HL-60/S4 (cell line): ENCODE measurements around the gene CABP1.

Experiments used
- in situ Hi-C: fragments of 300-500 bp; cut with MboI; formaldehyde crosslinking; loops from 2 replicates; pipeline ENCODE4 v1.14.3; 2022; ENCODE audit warnings: low sequenced_read_pairs

CABP1 gene

DNA sequence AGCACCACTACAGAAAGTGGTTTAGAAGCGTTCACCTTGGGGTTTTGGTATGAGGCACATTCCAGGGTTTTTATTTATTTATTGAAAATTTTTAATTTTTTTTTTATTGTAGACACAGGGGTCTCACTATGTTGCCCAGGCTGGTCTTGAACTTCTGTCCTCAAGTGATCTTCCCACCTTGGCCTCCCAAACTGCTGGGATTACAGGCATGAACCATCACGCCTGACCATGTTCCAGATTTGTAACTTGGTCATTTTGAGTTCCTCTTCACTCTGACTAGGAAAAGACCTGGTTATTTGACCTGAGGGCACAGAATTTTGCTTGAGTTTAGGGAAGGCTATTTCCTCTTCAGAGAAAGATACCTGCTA, 49.6 kb downstream of the CABP1 start:
- in situ Hi-C loops = no loop called here

DNA sequence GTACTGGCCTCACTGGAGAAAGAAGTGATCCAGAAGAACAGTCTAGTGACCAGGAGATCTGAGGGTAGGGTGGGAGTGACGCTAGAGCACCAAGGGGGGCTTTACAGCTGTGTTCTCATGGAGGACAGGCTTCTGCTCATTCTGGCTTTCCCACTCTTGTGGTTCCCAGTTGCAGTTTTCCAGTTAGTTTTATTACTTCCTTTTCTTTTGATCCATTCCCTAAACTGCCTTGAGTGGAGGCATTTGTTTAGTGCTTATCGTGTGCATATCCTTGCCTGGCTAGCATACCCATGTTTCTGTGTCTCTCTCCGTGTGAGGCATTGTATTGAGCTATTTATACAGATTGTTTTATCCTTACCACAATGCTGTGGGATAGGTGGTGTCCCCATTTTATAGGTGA, 50.6 kb downstream of the CABP1 start:
- in situ Hi-C loops = no loop called here

DNA sequence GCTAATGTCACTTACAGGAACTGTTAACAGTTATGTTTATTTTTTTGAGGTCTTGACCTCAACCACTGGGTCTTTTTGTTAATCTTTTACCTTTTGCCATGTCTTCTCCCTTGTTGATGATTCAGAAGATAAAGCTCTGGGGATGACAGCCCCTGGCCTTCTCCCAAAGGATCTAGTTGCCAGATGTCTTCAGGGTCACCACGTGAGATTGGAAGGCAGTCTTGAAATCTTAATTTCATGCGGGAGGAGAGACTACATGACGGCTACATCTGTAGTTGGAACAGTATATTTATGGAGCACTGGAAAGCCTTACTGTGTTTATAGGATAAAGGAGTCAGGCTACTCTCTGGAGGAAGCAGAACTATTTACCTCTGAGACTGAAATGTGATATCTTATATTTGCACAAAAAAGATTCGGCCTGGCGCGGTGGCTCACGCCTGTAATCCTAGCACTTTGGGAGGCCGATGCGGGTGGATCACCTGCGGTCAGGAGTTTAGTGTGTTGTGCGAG, 52.2 kb downstream of the CABP1 start:
- in situ Hi-C loops = no loop called here

DNA sequence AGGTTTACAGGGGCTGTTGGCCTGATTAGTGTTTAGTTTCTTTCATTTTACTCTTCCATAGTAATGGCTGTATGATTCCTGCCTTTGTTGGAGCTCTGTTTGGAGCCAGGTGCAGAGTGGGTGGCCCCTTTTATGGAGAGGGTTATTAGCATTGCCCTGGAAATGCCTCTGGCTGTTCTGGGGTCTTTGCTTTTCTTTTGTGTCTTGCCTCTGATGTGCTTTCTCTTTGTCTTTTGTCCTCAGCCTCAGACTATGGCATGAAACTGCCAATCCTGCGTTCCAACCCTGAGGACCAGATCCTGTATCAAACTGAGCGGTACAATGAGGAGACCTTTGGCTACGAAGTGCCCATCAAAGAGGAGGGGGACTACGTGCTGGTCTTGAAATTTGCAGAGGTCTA, 53.4 kb downstream of the CABP1 start:
- in situ Hi-C loops = no loop called here

DNA sequence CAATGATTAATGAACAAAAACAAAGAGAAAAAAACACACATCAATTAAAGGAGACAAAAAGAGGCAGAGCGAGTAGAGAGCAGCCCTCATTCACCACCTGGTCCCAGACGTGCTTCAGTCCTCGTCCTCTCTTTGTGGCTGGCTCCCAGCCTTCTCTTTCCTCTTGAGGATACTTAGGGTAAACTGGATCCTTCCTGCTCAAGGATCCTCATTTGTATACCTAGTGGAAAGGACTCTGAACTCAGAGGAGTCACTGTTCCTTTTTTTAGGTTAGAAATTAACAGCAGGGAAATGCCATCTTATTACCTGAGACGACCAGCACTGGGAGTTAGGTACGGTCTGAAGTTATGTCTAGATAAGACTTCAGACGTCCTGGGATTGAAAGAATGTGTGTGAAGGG, 56.2 kb downstream of the CABP1 start:
- in situ Hi-C loops = no loop called here

DNA sequence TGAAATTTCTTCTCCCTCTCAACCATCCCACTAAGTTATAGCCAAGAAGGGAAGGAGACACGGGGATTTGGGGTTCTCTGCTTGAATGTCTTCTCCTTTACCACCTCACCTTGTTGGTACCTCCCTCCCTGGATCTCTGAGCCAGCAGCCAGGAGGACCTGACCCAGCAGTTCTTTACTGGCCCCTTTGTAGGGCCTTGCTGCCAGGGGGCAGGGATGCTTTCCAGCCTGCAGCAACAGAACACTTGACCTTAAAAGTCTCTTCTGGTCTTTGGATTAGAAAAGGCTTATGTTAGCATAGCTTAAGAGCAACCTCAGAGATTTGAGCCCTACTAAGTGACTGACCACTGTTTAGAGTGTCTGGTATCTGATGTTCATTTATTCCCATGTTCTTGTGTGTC, 56.9 kb downstream of the CABP1 start:
- in situ Hi-C loops = no loop called here

DNA sequence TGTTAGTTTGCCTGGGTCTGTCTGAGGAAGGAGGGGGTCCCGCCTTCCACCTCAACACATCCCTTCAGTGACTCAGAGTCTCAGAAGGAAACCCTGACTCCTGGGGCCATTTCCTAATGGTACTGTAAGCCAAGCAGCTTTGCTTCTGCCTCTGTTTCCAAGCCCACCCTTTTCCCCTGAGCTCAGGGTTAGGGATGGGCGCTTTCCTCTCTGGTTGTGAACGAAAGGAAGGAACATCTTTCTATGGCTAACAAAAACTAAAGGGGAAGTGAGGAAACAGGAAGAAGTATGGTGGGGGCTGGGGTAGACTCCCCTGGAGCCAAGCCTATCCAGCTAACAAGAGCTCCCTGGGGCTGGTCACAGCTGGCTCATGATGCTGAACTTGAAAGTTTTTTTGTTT, 58.2 kb downstream of the CABP1 start:
- in situ Hi-C loops = no loop called here

DNA sequence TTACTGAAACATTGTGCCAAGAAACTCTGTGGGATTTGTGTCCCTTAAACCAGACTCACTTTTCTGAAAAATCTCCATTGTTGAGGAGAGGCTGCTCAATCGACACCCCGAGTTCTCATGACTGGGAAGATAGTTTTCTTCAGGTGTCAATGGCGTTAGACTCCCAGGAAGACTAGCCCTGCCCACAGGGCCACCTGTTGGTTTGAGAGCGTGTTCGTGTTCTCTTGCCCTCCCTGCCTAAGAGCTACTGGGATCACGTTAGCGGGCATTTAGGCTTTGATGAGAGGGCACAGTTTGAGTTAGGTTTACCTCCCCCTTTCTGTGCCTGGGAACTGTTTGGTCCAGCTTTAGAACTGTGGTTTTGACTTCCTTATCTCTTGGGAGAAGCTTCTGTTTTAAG, 59.1 kb downstream of the CABP1 start:
- in situ Hi-C loops = no loop called here

DNA sequence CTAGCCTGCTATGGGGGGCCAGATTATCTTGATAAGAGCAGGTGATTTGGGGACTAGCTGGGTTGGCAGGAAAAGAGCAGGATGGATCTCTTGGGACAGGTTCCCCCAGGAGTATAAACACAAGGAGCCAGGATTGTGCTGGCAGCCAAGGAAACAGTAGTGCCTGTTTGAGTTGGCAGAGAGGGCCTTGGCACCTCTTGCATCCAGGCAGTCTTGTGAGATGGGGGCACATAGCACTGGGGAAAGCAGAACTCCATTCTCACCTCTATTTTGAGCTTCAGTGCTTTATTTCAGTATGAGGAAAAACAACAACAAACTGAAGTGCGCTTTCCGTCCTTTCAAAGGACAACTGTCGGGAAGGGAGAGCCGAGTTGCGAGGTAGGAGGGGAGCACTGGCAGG, 60.5 kb downstream of the CABP1 start:
- in situ Hi-C loops = no loop called here

DNA sequence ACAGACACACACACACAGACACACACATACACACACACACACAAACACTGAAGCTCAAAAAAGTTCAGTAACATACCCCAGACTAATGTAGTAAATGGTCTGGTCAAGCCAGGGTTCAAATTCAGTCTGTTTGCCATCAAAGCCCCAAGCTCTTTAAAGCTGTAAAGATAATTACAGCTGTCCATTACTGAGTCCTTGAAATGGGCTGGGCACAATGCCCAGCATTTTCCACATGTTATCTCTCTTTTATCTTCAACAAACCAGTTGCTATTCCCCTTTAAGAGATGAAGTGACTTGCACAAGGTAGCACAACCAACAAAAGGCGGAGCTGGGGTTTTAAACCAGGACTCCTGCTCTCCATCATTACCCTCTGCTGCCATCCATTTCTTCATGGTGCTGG, 62.2 kb downstream of the CABP1 start:
- in situ Hi-C loops = no loop called here

DNA sequence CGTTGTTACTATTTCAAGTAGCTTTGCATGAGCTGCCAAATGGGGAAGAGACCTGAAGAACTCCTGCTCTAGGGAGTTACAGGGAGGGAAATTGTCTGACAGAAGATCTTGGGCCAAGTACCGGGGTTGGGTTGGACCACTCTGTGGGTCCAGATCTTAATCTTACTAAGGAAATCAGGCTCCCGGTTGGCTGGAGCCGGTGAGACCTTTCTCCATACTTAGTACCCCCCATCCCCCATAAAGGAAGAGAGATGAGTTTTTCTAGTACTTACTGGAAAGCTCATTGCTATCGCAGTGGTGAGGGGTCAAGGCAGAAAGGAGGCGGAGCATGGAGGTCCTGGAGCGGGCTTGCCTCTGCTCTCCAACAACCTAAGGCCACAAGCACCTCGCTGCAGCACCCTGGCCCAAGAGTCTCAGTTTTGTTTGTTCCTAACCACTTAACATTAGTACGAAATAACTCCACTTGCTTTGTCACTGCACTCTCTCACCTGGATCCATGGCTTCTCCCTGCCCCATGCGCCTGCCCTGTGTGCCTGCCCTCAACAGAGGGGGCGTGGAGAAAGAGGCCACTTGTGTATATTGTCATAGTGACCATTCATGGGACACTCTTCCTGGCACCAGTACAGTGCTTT, 63.0 kb downstream of the CABP1 start:
- in situ Hi-C loops = no loop called here

DNA sequence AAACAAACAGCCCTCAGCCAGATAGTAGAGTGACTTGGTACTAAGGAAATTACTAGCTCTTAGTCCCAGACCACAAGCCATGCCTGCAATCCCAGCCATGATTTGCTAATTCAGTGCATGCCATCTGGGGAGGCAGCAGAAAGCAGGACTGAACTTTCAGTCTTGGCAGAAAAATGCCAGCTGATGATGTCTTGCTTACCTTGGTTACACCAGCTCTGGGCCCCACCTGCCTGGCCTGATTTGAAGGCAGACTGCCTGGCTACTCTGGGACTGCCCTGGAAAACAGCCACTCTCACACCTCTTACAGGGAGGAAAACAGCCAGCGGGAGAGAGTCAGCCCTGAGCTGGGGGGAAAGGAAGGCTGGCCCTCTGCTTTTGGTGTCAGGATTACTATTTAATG, 65.2 kb downstream of the CABP1 start:
- in situ Hi-C loops = no loop called here

DNA sequence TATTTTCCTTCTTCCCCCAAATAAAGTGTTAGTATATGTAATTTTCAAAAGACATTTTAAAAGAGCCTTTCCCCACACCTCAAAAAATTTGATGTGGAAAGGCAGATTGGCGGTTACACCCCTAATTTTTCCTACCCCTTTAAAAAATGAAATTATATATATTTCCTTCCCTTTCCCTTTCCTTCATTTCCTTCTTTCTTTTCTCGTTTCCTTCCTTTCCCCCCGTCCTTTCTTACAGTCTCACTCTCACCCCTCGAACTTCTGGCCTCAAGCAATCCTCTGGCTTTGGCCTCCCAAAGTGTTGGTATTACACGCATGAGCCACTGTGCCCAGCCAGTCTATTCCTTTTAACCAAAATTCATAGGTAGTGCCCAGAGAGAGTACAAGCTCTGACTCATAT, 65.6 kb downstream of the CABP1 start:
- in situ Hi-C loops = no loop called here

DNA sequence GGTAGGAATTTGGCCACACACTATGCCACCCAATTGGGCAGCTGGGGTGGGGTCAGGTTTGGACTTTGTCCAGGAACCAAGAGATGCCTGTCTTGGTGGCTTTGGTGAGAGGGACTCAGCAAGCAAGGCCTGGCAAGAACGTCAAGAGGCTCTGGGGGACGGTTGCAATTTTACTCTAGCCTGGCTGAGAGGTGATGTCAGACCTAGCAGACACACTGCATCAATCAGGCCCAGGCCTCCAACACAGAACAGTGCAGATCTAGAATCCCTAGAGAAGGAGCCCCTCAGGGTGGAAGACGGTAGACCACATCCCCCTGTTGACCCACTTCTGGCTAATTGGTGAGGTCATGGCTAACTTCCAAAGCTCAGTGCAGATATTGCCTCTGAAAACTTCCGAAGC, 68.2 kb downstream of the CABP1 start:
- in situ Hi-C loops = no loop called here

DNA sequence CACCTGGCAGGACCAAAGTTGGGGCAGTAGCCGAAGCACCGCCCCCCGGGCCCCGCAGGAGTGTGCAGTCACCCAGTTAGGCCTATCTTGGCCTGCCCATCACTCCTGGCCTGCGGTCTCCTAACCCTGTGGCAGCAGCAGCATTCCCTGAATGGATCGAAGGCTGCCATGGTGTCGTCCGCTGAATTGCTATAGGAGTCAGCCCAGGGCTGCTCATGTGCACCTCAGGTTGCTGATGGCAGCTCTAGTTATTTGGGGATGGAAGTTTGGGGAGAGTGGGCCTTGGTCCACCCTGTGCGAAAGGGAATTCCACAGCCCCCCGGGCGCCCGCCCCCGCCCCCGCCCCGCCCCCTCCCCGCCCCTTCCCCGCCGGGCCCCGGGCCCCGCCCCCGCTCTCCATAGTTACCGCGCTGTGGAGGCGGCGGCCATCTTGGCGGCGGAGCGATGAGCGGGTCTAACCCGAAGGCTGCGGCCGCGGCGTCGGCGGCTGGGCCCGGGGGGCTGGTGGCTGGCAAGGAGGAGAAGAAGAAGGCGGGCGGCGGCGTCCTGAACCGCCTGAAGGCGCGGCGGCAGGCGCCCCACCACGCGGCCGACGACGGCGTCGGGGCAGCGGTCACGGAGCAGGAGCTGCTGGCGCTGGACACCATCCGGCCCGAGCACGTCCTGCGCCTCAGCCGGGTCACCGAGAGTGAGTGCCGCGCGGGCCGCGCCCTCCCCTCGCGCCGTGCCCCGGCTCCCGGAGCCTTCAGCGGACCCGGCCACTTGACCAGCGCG, 69.8 kb downstream of the CABP1 start, which contains the start of gene UNC119B:
Gene UNC119B, plus strand, starts transcription at position 428 of the 774 bp plus-strand sequence. Its CDS starts 17 bp downstream, at position 445.
- in situ Hi-C loops = loop anchor here (5.0 to 10.0 kb wide), 2 partner anchors 58 to 125 kb away; partner anchors contain the start of gene POP5

DNA sequence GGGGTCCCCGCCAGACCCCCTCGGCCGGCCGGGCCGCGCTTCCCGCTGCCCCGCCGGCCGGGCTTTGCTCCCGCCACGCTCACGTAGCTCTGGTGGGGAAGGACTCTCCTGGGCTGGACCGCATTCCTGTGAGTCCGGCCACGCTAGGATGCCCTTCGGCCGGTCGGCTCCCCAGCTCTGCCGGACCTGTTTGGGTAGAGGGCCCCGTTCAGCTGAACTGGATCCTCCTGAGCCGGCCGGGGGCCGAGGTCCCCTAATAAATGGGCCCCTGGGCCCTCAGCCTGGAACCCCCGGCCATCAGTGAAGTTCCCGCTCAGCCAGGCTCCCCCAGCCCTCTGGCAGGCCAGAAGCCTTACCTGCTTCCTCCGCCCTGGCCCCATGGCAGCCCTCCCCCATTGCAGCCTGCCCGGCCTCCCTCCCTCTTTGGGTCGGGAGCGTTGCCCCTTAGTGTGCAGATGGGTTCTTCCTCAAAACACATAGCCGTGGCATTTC, 70.4 kb downstream of the CABP1 start:
- in situ Hi-C loops = loop anchor here (5.0 to 10.0 kb wide), 2 partner anchors 59 to 126 kb away; partner anchors contain the start of gene POP5

DNA sequence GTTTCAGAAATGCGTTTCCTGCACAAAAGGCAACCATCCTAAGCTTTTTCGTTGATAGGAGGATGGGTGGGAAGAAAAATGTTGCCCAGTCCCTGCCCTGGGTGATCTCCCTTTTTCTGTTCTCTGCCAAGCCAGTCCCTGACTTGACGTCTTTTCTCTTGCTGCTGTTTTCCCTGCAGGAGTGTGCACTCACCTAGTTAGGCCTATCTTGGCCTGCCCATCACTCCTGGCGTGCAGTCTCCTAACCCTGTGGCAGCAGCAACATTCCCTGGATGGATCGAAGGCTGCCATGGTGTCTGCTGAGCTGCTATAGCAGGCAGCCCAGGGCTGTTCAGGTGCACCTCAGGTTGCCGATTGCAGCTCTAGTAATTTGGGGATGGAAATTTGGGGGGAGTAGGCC, 71.0 kb downstream of the CABP1 start:
- in situ Hi-C loops = loop anchor here (5.0 to 10.0 kb wide), 2 partner anchors 59 to 127 kb away; partner anchors contain the start of gene POP5

DNA sequence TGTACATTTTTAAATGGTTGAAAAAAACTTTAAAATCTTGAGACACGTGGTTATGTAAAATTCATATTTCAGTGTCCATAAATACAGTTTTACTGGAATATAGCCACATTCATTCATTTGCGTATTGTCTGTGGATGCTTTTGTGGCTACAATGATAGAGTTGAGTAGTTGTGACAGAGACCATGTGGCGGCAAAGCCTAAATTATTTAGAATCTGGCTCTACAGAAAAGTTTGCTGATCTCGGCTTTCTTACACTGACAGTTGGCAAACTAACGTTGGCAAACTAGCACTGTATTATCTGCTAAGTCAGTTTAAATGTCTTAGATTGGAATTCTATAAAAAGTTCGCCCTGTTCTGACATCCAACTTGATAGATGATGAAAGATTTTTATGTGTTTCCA, 72.2 kb downstream of the CABP1 start:
- in situ Hi-C loops = loop anchor here (5.0 to 10.0 kb wide), 2 partner anchors 60 to 128 kb away; partner anchors contain the start of gene POP5

DNA sequence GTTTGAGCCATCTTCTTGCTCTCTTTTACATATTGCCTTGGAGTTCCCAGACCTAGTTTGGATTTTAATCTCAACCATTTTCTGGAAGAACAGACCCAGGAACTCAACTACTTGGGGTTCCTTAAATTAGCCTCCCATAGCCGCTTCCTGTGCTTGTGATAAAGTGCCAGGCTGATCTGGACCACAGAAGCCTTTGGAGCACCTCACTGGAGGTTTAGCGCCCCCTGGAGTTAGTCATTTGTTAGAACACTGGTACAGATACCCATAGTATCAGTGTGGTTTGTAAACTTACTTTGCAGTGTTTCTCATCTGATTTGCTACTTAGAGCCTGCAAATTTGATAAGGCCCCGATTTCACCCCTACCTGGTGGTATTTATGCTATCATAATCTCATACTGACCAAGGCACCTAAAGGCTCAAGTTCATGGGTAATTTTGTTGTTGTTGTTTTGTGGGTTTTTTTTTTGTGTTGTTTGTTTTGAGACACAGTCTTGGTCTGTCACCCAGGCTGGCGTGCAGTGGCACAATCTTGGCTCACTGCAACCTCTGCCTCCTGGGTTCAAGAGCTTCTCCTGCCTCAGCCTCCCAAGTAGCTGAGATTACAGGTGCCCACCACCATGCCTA, 73.5 kb downstream of the CABP1 start:
- in situ Hi-C loops = loop anchor here (5.0 to 10.0 kb wide), 2 partner anchors 62 to 129 kb away; partner anchors contain the start of gene POP5
